HCT116 (cell line): Measurements from ENCODE around the gene ANO4. TPM values are rescaled to one million over a fixed set of nuclear protein-coding genes. Genes with fewer than 3 reads are reported as not detected.

Source experiments
- ATAC-seq: fragments of 200-7000 bp; cut with Tn5 transposase; 2 replicates; pipeline ENCODE4 v1.9.1; 2020; ENCODE audit warnings: mild to moderate bottlenecking, moderate library complexity
- BruUV-seq: library from RNA; stranded (reverse); fragments of 400-500 nt; replicated peaks from 2 replicates; lab custom pipeline; 2021; lab: Mats Ljungman, UMichigan
- CTCF ChIA-PET: fragments of 300-600 bp; sonication (Branson Sonifier 250); formaldehyde crosslinking; loops from one replicate; lab custom pipeline; 2021; ENCODE audit warnings: antibody characterized with exemption; lab: Charles Lee
- POLR2A ChIA-PET: fragments of 300-600, 350-600 bp; sonication (Branson Sonifier 250); formaldehyde crosslinking; loops from one replicate; lab custom pipeline; 2021; ENCODE audit warnings: antibody characterized with exemption; lab: Charles Lee
- RAD21 ChIA-PET, 2 experiments: fragments of 300-600 bp; sonication (Branson Sonifier 250); formaldehyde crosslinking; loops; one replicate each; lab custom pipeline; 2023; ENCODE audit warnings: low total read pairs in 2 of 2; ENCODE audit not compliant: uncharacterized antibody in 2 of 2, unreplicated experiment in 2 of 2, low non-redundant PET in 1 of 2; lab: Charles Lee
- DNase-seq: peaks from one replicate; pipeline ENCODE4 v3.0.0-alpha.2; 2010; ENCODE audit warnings: low read depth, low spot score
- H2AFZ ChIP-seq: fragments of 200-600 bp; shearing (Covaris generic), sonication (generic); 2 replicates; pipeline ENCODE4 v1.6.1; 2017; ENCODE audit warnings: low read depth, mixed run types, mixed read lengths, antibody characterized with exemption, low read length; ENCODE audit not compliant: poor library complexity, severe bottlenecking
- H3K27ac ChIP-seq: 2 replicates; pipeline ENCODE4 v1.5.1; 2012; ENCODE audit warnings: low read depth, low read length
- H3K27me3 ChIP-seq: fragments of 200-600 bp; sonication (generic); 2 replicates; pipeline ENCODE4 v1.6.1; 2016; ENCODE audit warnings: mixed run types, low read length, mixed read lengths; ENCODE audit not compliant: insufficient read depth
- H3K36me3 ChIP-seq, 2 experiments: fragments of 200-500 bp in 1 of 2; fragments of 200-600 bp in 1 of 2; sonication (Bioruptor generic) in 1 of 2; sonication (generic) in 1 of 2; 2 replicates each; pipeline versions ENCODE4 v1.5.1 to v1.6.1; 2014 to 2016; ENCODE audit warnings: low read length in 2 of 2, inconsistent platforms in 1 of 2, mixed read lengths in 1 of 2, mixed run types in 1 of 2; ENCODE audit not compliant: insufficient read depth in 2 of 2, control insufficient read depth in 1 of 2
- H3K4me1 ChIP-seq, 2 experiments: fragments of 200-600 bp in 1 of 2; sonication (generic) in 1 of 2; 2 replicates each; pipeline versions ENCODE4 v1.5.1 to v1.6.1; 2012 to 2017; ENCODE audit warnings: low read length in 2 of 2, inconsistent platforms in 1 of 2, mild to moderate bottlenecking in 1 of 2, mixed read lengths in 1 of 2, mixed run types in 1 of 2, moderate library complexity in 1 of 2; ENCODE audit not compliant: insufficient read depth in 2 of 2, control insufficient read depth in 1 of 2
- H3K4me2 ChIP-seq: fragments of 200-600 bp; sonication (generic); 2 replicates; pipeline ENCODE4 v1.6.1; 2017; ENCODE audit warnings: mixed run types, low read length, mixed read lengths
- H3K4me3 ChIP-seq, 2 experiments: fragments of 200-600 bp in 1 of 2; sonication (generic) in 1 of 2; replicated peaks in 1 of 2; 2 replicates each; pipeline ENCODE4 v1.5.1; 2011 to 2016; ENCODE audit warnings: low read length in 2 of 2, control low read depth in 1 of 2, low read depth in 1 of 2, mild to moderate bottlenecking in 1 of 2, mixed read lengths in 1 of 2, mixed run types in 1 of 2
- H3K79me2 ChIP-seq: fragments of 200-600 bp; sonication (generic); 2 replicates; pipeline ENCODE4 v1.6.1; 2017; ENCODE audit warnings: mild to moderate bottlenecking, mixed run types, low read length, moderate library complexity, mixed read lengths; ENCODE audit not compliant: insufficient read depth
- H3K9ac ChIP-seq: fragments of 200-600 bp; sonication (generic); 2 replicates; pipeline ENCODE4 v1.6.1; 2016; ENCODE audit warnings: low read length, mixed read lengths
- H3K9me2 ChIP-seq: fragments of 200-600 bp; sonication (generic), shearing (Covaris generic); 2 replicates; pipeline ENCODE4 v1.6.1; 2017; ENCODE audit warnings: mixed run types, mild to moderate bottlenecking, moderate library complexity; ENCODE audit not compliant: insufficient read depth
- H3K9me3 ChIP-seq, 2 experiments: fragments of 200-500 bp in 1 of 2; fragments of 200-600 bp in 1 of 2; sonication (Bioruptor generic) in 1 of 2; sonication (generic) in 1 of 2; 2 replicates each; pipeline ENCODE4 v1.6.1; 2014 to 2017; ENCODE audit warnings: low read length in 2 of 2, mixed read lengths in 2 of 2, inconsistent platforms in 1 of 2, low read depth in 1 of 2, mild to moderate bottlenecking in 1 of 2, mixed run types in 1 of 2, moderate library complexity in 1 of 2; ENCODE audit not compliant: control insufficient read depth in 1 of 2, insufficient read depth in 1 of 2
- H4K20me1 ChIP-seq: fragments of 200-600 bp; sonication (generic), shearing (Covaris generic); 2 replicates; pipeline ENCODE4 v1.6.1; 2017; ENCODE audit warnings: mixed run types, mild to moderate bottlenecking, moderate library complexity; ENCODE audit not compliant: insufficient read depth
- CBX3 ChIP-seq: IDR thresholded peaks from 2 replicates; pipeline ENCODE4 v1.6.1; 2012; ENCODE audit warnings: low read depth
- CEBPB ChIP-seq: IDR thresholded peaks from 2 replicates; pipeline ENCODE4 v1.6.1; 2012; ENCODE audit warnings: low read depth
- EZH2phosphoT487 ChIP-seq: fragments of 200-600 bp; IDR thresholded peaks from 2 replicates; pipeline ENCODE4 v1.6.1; 2018; ENCODE audit warnings: antibody characterized with exemption, borderline replicate concordance
- FOSL1 ChIP-seq: IDR thresholded peaks from 2 replicates; pipeline ENCODE4 v1.6.1; 2012; ENCODE audit warnings: low read depth
- REST ChIP-seq: IDR thresholded peaks from 2 replicates; pipeline ENCODE4 v1.6.1; 2012; ENCODE audit warnings: low read depth
- SIN3A ChIP-seq: IDR thresholded peaks from 2 replicates; pipeline ENCODE4 v1.6.1; 2012; ENCODE audit warnings: low read depth
- SP1 ChIP-seq: IDR thresholded peaks from 2 replicates; pipeline ENCODE4 v1.6.1; 2012; ENCODE audit warnings: low read depth
- SRF ChIP-seq: IDR thresholded peaks from 2 replicates; pipeline ENCODE4 v1.6.1; 2012; ENCODE audit warnings: low read depth
- YY1 ChIP-seq: IDR thresholded peaks from 2 replicates; pipeline ENCODE4 v1.6.1; 2011; ENCODE audit warnings: low read length, low read depth, moderate library complexity, mild to moderate bottlenecking; ENCODE audit not compliant: insufficient replicate concordance; ENCODE audit errors: extremely low read depth
- intact Hi-C: fragments of 100-400 bp; cut with micrococcal nuclease; formaldehyde crosslinking; loops from 2 replicates; pipeline ENCODE4 v1.10.0; 2022
- total RNA-seq: library from RNA; stranded (reverse); gene quantifications from one replicate; pipeline ENCODE4 v1.2.1, GENCODE V29; 2021; ENCODE audit not compliant: unreplicated experiment
- TF ChIP-seq, protein P1 (sequence below), 3 experiments: fragments of 200-600 bp in 1 of 3; sonication (generic) in 1 of 3; IDR thresholded peaks in 2 of 3; conservative IDR thresholded peaks in 1 of 3; 2 replicates each; pipeline ENCODE4 v1.5.1; 2012 to 2017; ENCODE audit warnings: low read depth in 2 of 3, low read length in 2 of 3, antibody characterized with exemption in 1 of 3, borderline replicate concordance in 1 of 3, control low read depth in 1 of 3, mild to moderate bottlenecking in 1 of 3, mixed read lengths in 1 of 3, mixed run types in 1 of 3, moderate library complexity in 1 of 3; ENCODE audit not compliant: insufficient read depth in 1 of 3
- TF ChIP-seq, protein P2 (sequence below): IDR thresholded peaks from 2 replicates; pipeline ENCODE4 v1.6.1; 2012
- TF ChIP-seq, protein P3 (sequence below): IDR thresholded peaks from 2 replicates; pipeline ENCODE4 v1.6.1; 2012

Gene ANO4
- total RNA-seq, 1 experiment from 2014 or later, result 1.7 TPM

DNA sequence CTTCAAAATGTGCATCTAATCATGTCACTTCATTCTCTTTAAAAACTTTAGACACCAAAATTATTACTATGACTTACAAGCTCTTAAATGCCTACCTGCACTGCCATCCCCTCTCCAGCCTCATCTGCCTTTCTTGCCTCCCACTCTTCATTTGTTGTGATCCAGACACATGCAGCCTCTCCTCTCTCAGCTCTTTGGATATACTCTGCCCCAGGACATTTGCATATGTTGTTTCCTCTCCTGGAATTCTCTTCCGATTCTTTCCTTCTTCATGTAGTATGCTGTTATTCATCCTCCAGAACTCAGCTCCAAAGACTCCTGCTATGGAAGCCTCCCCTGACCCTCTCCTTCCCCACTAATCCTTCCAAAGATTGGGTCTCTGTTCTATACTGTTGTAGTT lies 197.6 kb downstream of the ANO4 start:
- no peak overlapping the region for H3K9ac ChIP-seq
- no peaks in the 10 kb centered on the region for H3K9me3 ChIP-seq
- RAD21 ChIA-PET, result no interaction called here
- POLR2A ChIA-PET, result no interaction called here
- no peak overlapping the region for H2AFZ ChIP-seq
- no peak overlapping the region for H3K4me3 ChIP-seq
- intact Hi-C loops, result no loop called here
- no peak overlapping the region for H3K27ac ChIP-seq
- no peaks in the 10 kb centered on the region for H4K20me1 ChIP-seq
- TF ChIP-seq SIN3A (no peak), YY1 (no peak), CEBPB (no peak), CBX3 (no peak), FOSL1 (no peak), REST (no peak), SP1 (no peak), EZH2phosphoT487 (no peak), SRF (no peak)
- TF ChIP-seq, protein P1, sequence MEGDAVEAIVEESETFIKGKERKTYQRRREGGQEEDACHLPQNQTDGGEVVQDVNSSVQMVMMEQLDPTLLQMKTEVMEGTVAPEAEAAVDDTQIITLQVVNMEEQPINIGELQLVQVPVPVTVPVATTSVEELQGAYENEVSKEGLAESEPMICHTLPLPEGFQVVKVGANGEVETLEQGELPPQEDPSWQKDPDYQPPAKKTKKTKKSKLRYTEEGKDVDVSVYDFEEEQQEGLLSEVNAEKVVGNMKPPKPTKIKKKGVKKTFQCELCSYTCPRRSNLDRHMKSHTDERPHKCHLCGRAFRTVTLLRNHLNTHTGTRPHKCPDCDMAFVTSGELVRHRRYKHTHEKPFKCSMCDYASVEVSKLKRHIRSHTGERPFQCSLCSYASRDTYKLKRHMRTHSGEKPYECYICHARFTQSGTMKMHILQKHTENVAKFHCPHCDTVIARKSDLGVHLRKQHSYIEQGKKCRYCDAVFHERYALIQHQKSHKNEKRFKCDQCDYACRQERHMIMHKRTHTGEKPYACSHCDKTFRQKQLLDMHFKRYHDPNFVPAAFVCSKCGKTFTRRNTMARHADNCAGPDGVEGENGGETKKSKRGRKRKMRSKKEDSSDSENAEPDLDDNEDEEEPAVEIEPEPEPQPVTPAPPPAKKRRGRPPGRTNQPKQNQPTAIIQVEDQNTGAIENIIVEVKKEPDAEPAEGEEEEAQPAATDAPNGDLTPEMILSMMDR (IDR thresholded peaks at IDR 0.05 in 2 of 3, conservative IDR thresholded peaks at IDR 0.05 in 1 of 3; ENCODE audit: borderline replicate concordance in 1 of 3, insufficient read depth in 1 of 3, low read depth in 2 of 3, low read length in 2 of 3), result no peak
- TF ChIP-seq, protein P2, sequence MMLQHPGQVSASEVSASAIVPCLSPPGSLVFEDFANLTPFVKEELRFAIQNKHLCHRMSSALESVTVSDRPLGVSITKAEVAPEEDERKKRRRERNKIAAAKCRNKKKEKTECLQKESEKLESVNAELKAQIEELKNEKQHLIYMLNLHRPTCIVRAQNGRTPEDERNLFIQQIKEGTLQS, result no peak
- TF ChIP-seq, protein P3, sequence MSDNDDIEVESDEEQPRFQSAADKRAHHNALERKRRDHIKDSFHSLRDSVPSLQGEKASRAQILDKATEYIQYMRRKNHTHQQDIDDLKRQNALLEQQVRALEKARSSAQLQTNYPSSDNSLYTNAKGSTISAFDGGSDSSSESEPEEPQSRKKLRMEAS, result no peak
- H3K4me2 ChIP-seq, result no peak overlapping the region
- H3K9me2 ChIP-seq, result no peaks in the 10 kb centered on the region
- H3K79me2 ChIP-seq, result no peaks in the 10 kb centered on the region
- ATAC-seq (no peak), DNase-seq (no peak)
- H3K36me3 ChIP-seq, result no peaks in the 10 kb centered on the region
- no TSS peak for BruUV-seq
- CTCF ChIA-PET, result no interaction called here
- no peaks in the 10 kb centered on the region for H3K27me3 ChIP-seq
- H3K4me1 ChIP-seq, result peaks cover 9 to 12% of the 10 kb centered on the region in 2 experiments; a peak in 3 of 4 replicates
